ENCODE results near the gene PSMD13.

DNA sequence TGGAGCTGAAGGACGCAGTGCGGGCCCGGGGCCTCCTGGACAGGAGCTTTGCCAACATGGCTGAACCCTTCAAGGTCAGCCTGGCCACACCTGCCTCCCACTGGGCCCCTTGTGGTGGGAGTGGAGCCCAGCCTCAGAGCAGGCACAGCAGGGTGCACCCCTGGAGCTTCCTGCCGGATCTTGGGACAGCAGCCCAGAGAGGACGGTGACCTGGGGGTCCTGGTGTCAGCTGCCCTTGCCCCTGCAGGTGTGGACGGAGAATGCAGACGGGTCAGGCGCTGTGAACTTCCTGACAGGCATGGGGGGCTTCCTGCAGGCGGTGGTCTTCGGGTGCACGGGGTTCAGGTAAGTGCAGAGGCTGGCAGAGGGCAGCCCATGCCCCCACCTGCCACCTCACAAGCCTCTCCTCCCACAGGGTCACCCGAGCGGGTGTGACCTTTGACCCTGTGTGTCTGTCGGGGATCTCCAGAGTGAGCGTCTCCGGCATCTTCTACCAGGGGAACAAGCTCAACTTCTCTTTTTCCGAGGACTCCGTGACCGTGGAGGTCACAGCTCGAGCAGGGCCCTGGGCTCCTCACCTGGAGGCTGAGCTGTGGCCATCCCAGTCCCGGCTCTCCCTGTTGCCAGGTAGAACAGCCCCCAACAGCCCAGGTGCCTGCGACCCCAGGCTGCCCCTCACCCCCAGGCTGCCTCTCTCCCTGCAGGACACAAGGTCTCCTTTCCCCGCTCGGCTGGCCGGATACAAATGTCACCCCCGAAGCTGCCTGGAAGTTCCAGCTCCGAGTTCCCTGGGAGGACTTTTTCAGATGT lies 57.3 kb downstream of the PSMD13 start:
- TF ChIP-seq, protein P1, sequence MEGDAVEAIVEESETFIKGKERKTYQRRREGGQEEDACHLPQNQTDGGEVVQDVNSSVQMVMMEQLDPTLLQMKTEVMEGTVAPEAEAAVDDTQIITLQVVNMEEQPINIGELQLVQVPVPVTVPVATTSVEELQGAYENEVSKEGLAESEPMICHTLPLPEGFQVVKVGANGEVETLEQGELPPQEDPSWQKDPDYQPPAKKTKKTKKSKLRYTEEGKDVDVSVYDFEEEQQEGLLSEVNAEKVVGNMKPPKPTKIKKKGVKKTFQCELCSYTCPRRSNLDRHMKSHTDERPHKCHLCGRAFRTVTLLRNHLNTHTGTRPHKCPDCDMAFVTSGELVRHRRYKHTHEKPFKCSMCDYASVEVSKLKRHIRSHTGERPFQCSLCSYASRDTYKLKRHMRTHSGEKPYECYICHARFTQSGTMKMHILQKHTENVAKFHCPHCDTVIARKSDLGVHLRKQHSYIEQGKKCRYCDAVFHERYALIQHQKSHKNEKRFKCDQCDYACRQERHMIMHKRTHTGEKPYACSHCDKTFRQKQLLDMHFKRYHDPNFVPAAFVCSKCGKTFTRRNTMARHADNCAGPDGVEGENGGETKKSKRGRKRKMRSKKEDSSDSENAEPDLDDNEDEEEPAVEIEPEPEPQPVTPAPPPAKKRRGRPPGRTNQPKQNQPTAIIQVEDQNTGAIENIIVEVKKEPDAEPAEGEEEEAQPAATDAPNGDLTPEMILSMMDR (IDR thresholded peaks at IDR 0.05; ENCODE audit: insufficient read depth, low read length, poor library complexity, severe bottlenecking): no peak
- no peak for TF ChIP-seq EZH2phosphoT487 (conservative IDR thresholded peaks at IDR 0.05; ENCODE audit: low read length)
